Muscle layer of colon (tissue), 2 donors: Measurements from ENCODE around the gene FKBP1A.

Experiments used
- H3K27ac ChIP-seq: one replicate; pipeline ENCODE4 v1.7.0; 2013; ENCODE audit warnings: low read depth, mild to moderate bottlenecking, low read length, moderate library complexity
- H3K27me3 ChIP-seq, 2 donors: one replicate each; pipeline ENCODE4 v1.7.0; 2013; ENCODE audit warnings: low read length in 2 of 2, mild to moderate bottlenecking in 2 of 2; ENCODE audit not compliant: insufficient read depth in 2 of 2, control insufficient read depth in 1 of 2
- H3K36me3 ChIP-seq: one replicate; pipeline ENCODE4 v1.7.0; 2013; ENCODE audit warnings: mild to moderate bottlenecking, low read length; ENCODE audit not compliant: insufficient read depth
- H3K4me1 ChIP-seq: one replicate; pipeline ENCODE4 v1.7.0; 2013; ENCODE audit warnings: mild to moderate bottlenecking, low read length; ENCODE audit not compliant: insufficient read depth
- H3K4me3 ChIP-seq, 2 donors: one replicate each; pipeline ENCODE4 v1.7.0; 2013; ENCODE audit warnings: low read length in 2 of 2, low read depth in 1 of 2, mild to moderate bottlenecking in 1 of 2, moderate library complexity in 1 of 2
- H3K9ac ChIP-seq: one replicate; pipeline ENCODE4 v1.7.0; 2013; ENCODE audit warnings: low read length
- H3K9me3 ChIP-seq: one replicate; pipeline ENCODE4 v1.7.0; 2013; ENCODE audit warnings: mild to moderate bottlenecking, low read length
- donor health status: abdominal sarcoma.
- donor health status: Adenocarcinoma of cecum.

Gene FKBP1A

GRCh38 chr20:1382670-1383069 is 10.2 kb downstream of the FKBP1A start:
- Histone ChIP-seq H3K36me3 (peaks cover 6% of the 10 kb centered on the region), H3K4me1 (peaks cover 28% of the 10 kb centered on the region), H3K27ac (peak overlapping the region; percentile 42), H3K27me3 (no peaks in the 10 kb centered on the region), H3K9me3 (no peaks in the 10 kb centered on the region), H3K4me3 (peak overlapping the region in 1 of 2 donors; percentile 22), H3K9ac (no peak overlapping the region)

- H3K9me3 ChIP-seq = no peaks in the 10 kb centered on the region
- no peaks in the 10 kb centered on the region for H3K27me3 ChIP-seq
- peaks cover 34% of the 10 kb centered on the region for H3K4me1 ChIP-seq
- H3K27ac ChIP-seq = peak overlapping the region; percentile 42
- H3K4me3 ChIP-seq = peak overlapping the region in 1 of 2 donors; percentile 22
- H3K9ac ChIP-seq = no peak overlapping the region
- peaks cover 6% of the 10 kb centered on the region for H3K36me3 ChIP-seq
These were observed 10.9 kb downstream of the FKBP1A start for GRCh38 chr20:1381753-1382591.

GRCh38 chr20:1378735-1379125 is 14.1 kb downstream of the FKBP1A start:
- no peak overlapping the region for H3K9ac ChIP-seq
- H3K27ac ChIP-seq = no peak overlapping the region
- H3K36me3 ChIP-seq = peaks cover 8% of the 10 kb centered on the region
- no peak overlapping the region for H3K4me3 ChIP-seq
- no peaks in the 10 kb centered on the region for H3K27me3 ChIP-seq
- H3K4me1 ChIP-seq = peaks cover 36% of the 10 kb centered on the region
- no peaks in the 10 kb centered on the region for H3K9me3 ChIP-seq

- Histone ChIP-seq H3K36me3 (peaks cover 10% of the 10 kb centered on the region), H3K4me3 (no peak overlapping the region), H3K4me1 (peaks cover 32% of the 10 kb centered on the region), H3K27ac (no peak overlapping the region), H3K9me3 (no peaks in the 10 kb centered on the region), H3K27me3 (no peaks in the 10 kb centered on the region), H3K9ac (no peak overlapping the region)
These were observed 14.7 kb downstream of the FKBP1A start for GRCh38 chr20:1377984-1378734.

- Histone ChIP-seq H3K9ac (no peak overlapping the region), H3K4me3 (no peak overlapping the region), H3K4me1 (peaks cover 25% of the 10 kb centered on the region), H3K27ac (no peak overlapping the region), H3K36me3 (peaks cover 13% of the 10 kb centered on the region), H3K9me3 (no peaks in the 10 kb centered on the region), H3K27me3 (no peaks in the 10 kb centered on the region)
These were observed 15.4 kb downstream of the FKBP1A start for GRCh38 chr20:1377341-1377871.

GRCh38 chr20:1376408-1377270 is 16.2 kb downstream of the FKBP1A start:
- H3K4me1 ChIP-seq = peaks cover 17% of the 10 kb centered on the region

GRCh38 chr20:1376007-1376406 is 16.8 kb downstream of the FKBP1A start:
- Histone ChIP-seq H3K27ac (no peak overlapping the region), H3K4me1 (peaks cover 18% of the 10 kb centered on the region), H3K4me3 (no peak overlapping the region), H3K9me3 (no peaks in the 10 kb centered on the region), H3K36me3 (peaks cover 24% of the 10 kb centered on the region), H3K9ac (no peak overlapping the region), H3K27me3 (no peaks in the 10 kb centered on the region)

More at GRCh38 chr20:1376408-1377270, 16.2 kb downstream of the FKBP1A start:
- Histone ChIP-seq H3K9me3 (no peaks in the 10 kb centered on the region), H3K27me3 (no peaks in the 10 kb centered on the region), H3K27ac (no peak overlapping the region), H3K4me3 (no peak overlapping the region), H3K9ac (no peak overlapping the region), H3K36me3 (peaks cover 20% of the 10 kb centered on the region)

- peaks cover 23% of the 10 kb centered on the region for H3K4me1 ChIP-seq
- H3K36me3 ChIP-seq = peaks cover 28% of the 10 kb centered on the region
- no peaks in the 10 kb centered on the region for H3K9me3 ChIP-seq
- H3K4me3 ChIP-seq = no peak overlapping the region
- H3K9ac ChIP-seq = no peak overlapping the region
- H3K27me3 ChIP-seq = no peaks in the 10 kb centered on the region
- no peak overlapping the region for H3K27ac ChIP-seq
These were observed 17.3 kb downstream of the FKBP1A start for GRCh38 chr20:1375515-1375914.

- Histone ChIP-seq H3K4me3 (no peak overlapping the region), H3K9me3 (no peaks in the 10 kb centered on the region), H3K9ac (no peak overlapping the region), H3K27me3 (no peaks in the 10 kb centered on the region), H3K36me3 (peaks cover 28% of the 10 kb centered on the region), H3K27ac (no peak overlapping the region), H3K4me1 (peaks cover 30% of the 10 kb centered on the region)
These were observed 18.6 kb downstream of the FKBP1A start for GRCh38 chr20:1374246-1374645.

GRCh38 chr20:1373614-1374013 is 19.2 kb downstream of the FKBP1A start:
- H3K27me3 ChIP-seq = no peaks in the 10 kb centered on the region
- H3K27ac ChIP-seq = no peak overlapping the region
- H3K9me3 ChIP-seq = no peaks in the 10 kb centered on the region
- H3K4me3 ChIP-seq = no peak overlapping the region
- H3K9ac ChIP-seq = no peak overlapping the region
- H3K4me1 ChIP-seq = peaks cover 34% of the 10 kb centered on the region
- H3K36me3 ChIP-seq = peaks cover 30% of the 10 kb centered on the region

- Histone ChIP-seq H3K9me3 (no peaks in the 10 kb centered on the region), H3K9ac (no peak overlapping the region), H3K27me3 (no peaks in the 10 kb centered on the region), H3K27ac (no peak overlapping the region), H3K4me3 (no peak overlapping the region), H3K4me1 (peaks cover 39% of the 10 kb centered on the region), H3K36me3 (peaks cover 33% of the 10 kb centered on the region)
These were observed 19.8 kb downstream of the FKBP1A start for GRCh38 chr20:1373036-1373435.
